Vagina (tissue), 2 donors: ENCODE results near the gene CMTR1.

Experiments
- CTCF ChIP-seq, 3 experiments: fragments of 450-650 bp in 2 of 3; fragments of 200-600 bp in 1 of 3; sonication (generic) in 1 of 3; IDR thresholded peaks; one replicate each; pipeline ENCODE4 v1.5.1; 2017 to 2019; ENCODE audit warnings: antibody characterized with exemption in 3 of 3, mild to moderate bottlenecking in 2 of 3, moderate library complexity in 2 of 3
- POLR2A ChIP-seq, 2 donors: fragments of 450-650 bp; IDR thresholded peaks; one replicate each; pipeline ENCODE4 v1.6.1; 2017; ENCODE audit warnings: antibody characterized with exemption in 2 of 2, mild to moderate bottlenecking in 2 of 2, moderate library complexity in 2 of 2
- POLR2AphosphoS5 ChIP-seq, 2 donors: sonication (generic); formaldehyde crosslinking; IDR thresholded peaks; one replicate each; pipeline ENCODE4 v1.9.0; 2017; ENCODE audit warnings: antibody characterized with exemption in 2 of 2, mild to moderate bottlenecking in 2 of 2, low read depth in 1 of 2; ENCODE audit not compliant: insufficient read depth in 1 of 2

- TF ChIP-seq POLR2A (IDR thresholded peaks at IDR 0.05) (no peak), CTCF (IDR thresholded peaks at IDR 0.05) (no peak), POLR2AphosphoS5 (IDR thresholded peaks at IDR 0.05; ENCODE audit: insufficient read depth in 1 of 2, low read depth in 1 of 2) (no peak)
Measured at GRCh38 chr6:37435816-37436215, 2.8 kb downstream of the CMTR1 start.
